ENCODE data around the gene TPCN1. TPM values are rescaled to one million over a fixed set of nuclear protein-coding genes. Genes with fewer than 3 reads are reported as not detected.

TPCN1 gene
- total and polyA plus RNA-seq, 2 experiments from 2014 or later, result 14.4 to 16.2 TPM

GRCh38 chr12:113278633-113279032 lies 57.4 kb downstream of the TPCN1 start:
- Mint-ChIP-seq H3K4me1 (no peaks in the 10 kb centered on the region), H3K4me3 (no peak overlapping the region), H3K27ac (no peak overlapping the region), H3K9me3 (no peaks in the 10 kb centered on the region), H3K36me3 (ENCODE audit: low read depth) (peaks cover 6% of the 10 kb centered on the region), H3K27me3 (ENCODE audit: insufficient read depth, low read depth, poor library complexity) (no peaks in the 10 kb centered on the region)
- ATAC-seq, result no peak
- H3K9me2 ChIP-seq (ENCODE audit: insufficient read depth), result no peaks in the 10 kb centered on the region
- no peaks in the 10 kb centered on the region for H4K20me1 ChIP-seq (replicated peaks; ENCODE audit: insufficient read depth)
- H3K4me2 ChIP-seq, result no peak overlapping the region
- no peak overlapping the region for H3K27ac ChIP-seq (ENCODE audit: low read depth)
- no peak overlapping the region for H2AFZ ChIP-seq
- no peak for DNase-seq (ENCODE audit: low spot score)
- no peaks in the 10 kb centered on the region for H3K27me3 ChIP-seq (ENCODE audit: insufficient read depth)
- no peak overlapping the region for H3K4me3 ChIP-seq
- no peaks in the 10 kb centered on the region for H3K36me3 ChIP-seq (ENCODE audit: insufficient read depth)
- TF ChIP-seq CTCF (conservative IDR thresholded peaks at IDR 0.05; ENCODE audit: low read depth in 2 of 2) (no peak), EZH2phosphoT487 (IDR thresholded peaks at IDR 0.05; ENCODE audit: unreplicated experiment) (no peak), JUNB (IDR thresholded peaks at IDR 0.05; ENCODE audit: unreplicated experiment) (no peak), ETS1 (IDR thresholded peaks at IDR 0.05) (no peak), STAT1 (IDR thresholded peaks at IDR 0.05; ENCODE audit: unreplicated experiment) (no peak), ZNF331 (CRISPR knock-in tag; IDR thresholded peaks at IDR 0.05; ENCODE audit: low read depth) (no peak), POLR2AphosphoS5 (IDR thresholded peaks at IDR 0.05; ENCODE audit: low read depth) (no peak), ZNF114 (CRISPR knock-in tag; IDR thresholded peaks at IDR 0.05) (no peak), REST (IDR thresholded peaks at IDR 0.05; ENCODE audit: unreplicated experiment) (no peak), EZH2 (IDR thresholded peaks at IDR 0.05; ENCODE audit: low read depth, unreplicated experiment) (no peak), ZNF462 (CRISPR knock-in tag; IDR thresholded peaks at IDR 0.05) (no peak), NANOG (IDR thresholded peaks at IDR 0.05; ENCODE audit: borderline replicate concordance) (no peak), CREB1 (CRISPR knock-in tag; IDR thresholded peaks at IDR 0.05; ENCODE audit: low read depth) (no peak)
- H3F3A ChIP-seq (replicated peaks; ENCODE audit: low read depth), result no peaks in the 10 kb centered on the region
- H3K79me2 ChIP-seq (replicated peaks; ENCODE audit: insufficient read depth), result no peaks in the 10 kb centered on the region
- H3K4me1 ChIP-seq (ENCODE audit: insufficient read depth), result no peaks in the 10 kb centered on the region
